ENCODE results near the gene IGSF6. TPM values are rescaled to one million over a fixed set of nuclear protein-coding genes. Genes with fewer than 3 reads are reported as not detected.
"Not testable (repeated sequence)": the region's sequence is repeated elsewhere in the genome, so short reads cannot be mapped to it uniquely, and the experiment has no call there.

The IGSF6 gene
- total RNA-seq, 4 donors from 2014 or later, result 1.0 to 4.3 (median 1.3) TPM

- 71% methylated on average over 4 of the region's 4 CpGs for WGBS
- TF ChIP-seq EP300 (IDR thresholded peaks at IDR 0.05) (no peak), CTCF (IDR thresholded peaks at IDR 0.05) (no peak), POLR2A (IDR thresholded peaks at IDR 0.05) (no peak), POLR2AphosphoS5 (IDR thresholded peaks at IDR 0.05) (no peak)
- no peak for DNase-seq (ENCODE audit: low spot score in 2 of 2)
- no peaks in the 10 kb centered on the region for H3K36me3 ChIP-seq
- no peaks in the 10 kb centered on the region for H3K27me3 ChIP-seq
- H3K9me3 ChIP-seq, result no peaks in the 10 kb centered on the region
- no peak overlapping the region for H3K4me3 ChIP-seq
- no peaks in the 10 kb centered on the region for H3K4me1 ChIP-seq
- no peak overlapping the region for H3K27ac ChIP-seq
Measured at GRCh38 chr16:21689107-21689506, 36.7 kb upstream of the IGSF6 start.

- Histone ChIP-seq H3K4me3 (no peak overlapping the region), H3K27ac (no peak overlapping the region), H3K4me1 (no peaks in the 10 kb centered on the region), H3K36me3 (no peaks in the 10 kb centered on the region), H3K27me3 (peaks cover 13% of the 10 kb centered on the region), H3K9me3 (no peaks in the 10 kb centered on the region)
- WGBS, result 67% methylated on average over 11 of the region's 14 CpGs
- TF ChIP-seq POLR2AphosphoS5 (IDR thresholded peaks at IDR 0.05) (no peak), EP300 (IDR thresholded peaks at IDR 0.05) (no peak)
- no peak for DNase-seq (ENCODE audit: low spot score in 2 of 2)
Measured at GRCh38 chr16:21685034-21685455, 32.6 kb upstream of the IGSF6 start.

GRCh38 chr16:21684199-21684598 lies 31.8 kb upstream of the IGSF6 start:
- peak in 1 of 2 donors; percentile 72 for DNase-seq (ENCODE audit: low spot score in 2 of 2)
- Histone ChIP-seq H3K36me3 (no peaks in the 10 kb centered on the region), H3K4me3 (no peak overlapping the region), H3K27ac (no peak overlapping the region), H3K9me3 (no peaks in the 10 kb centered on the region), H3K4me1 (no peaks in the 10 kb centered on the region), H3K27me3 (peaks cover 13% of the 10 kb centered on the region)
- WGBS, result 32% methylated on average over 6 of the region's 6 CpGs
- TF ChIP-seq POLR2A (IDR thresholded peaks at IDR 0.05) (no peak), CTCF (IDR thresholded peaks at IDR 0.05) (no peak), EP300 (IDR thresholded peaks at IDR 0.05) (no peak), POLR2AphosphoS5 (IDR thresholded peaks at IDR 0.05) (no peak)

- WGBS, result 87% methylated on average over 3 of the region's 3 CpGs
Measured at GRCh38 chr16:21683184-21683583, 30.8 kb upstream of the IGSF6 start.

GRCh38 chr16:21680714-21681113 lies 28.3 kb upstream of the IGSF6 start:
- not testable (repeated sequence) for DNase-seq (ENCODE audit: low spot score in 2 of 2); H3K4me3 ChIP-seq; H3K27ac ChIP-seq; H3K9me3 ChIP-seq; H3K4me1 ChIP-seq; H3K36me3 ChIP-seq
- peaks cover 13% of the 10 kb centered on the region for H3K27me3 ChIP-seq
- 94% methylated on average over 5 of the region's 5 CpGs for WGBS

More at GRCh38 chr16:21683184-21683583, 30.8 kb upstream of the IGSF6 start:
- no peak for DNase-seq (ENCODE audit: low spot score in 2 of 2)
- H3K4me1 ChIP-seq, result no peaks in the 10 kb centered on the region
- H3K27me3 ChIP-seq, result peaks cover 13% of the 10 kb centered on the region
- H3K9me3 ChIP-seq, result no peaks in the 10 kb centered on the region
- no peaks in the 10 kb centered on the region for H3K36me3 ChIP-seq
- H3K4me3 ChIP-seq, result no peak overlapping the region
- no peak overlapping the region for H3K27ac ChIP-seq
- TF ChIP-seq POLR2AphosphoS5 (IDR thresholded peaks at IDR 0.05) (no peak), CTCF (IDR thresholded peaks at IDR 0.05) (no peak), EP300 (IDR thresholded peaks at IDR 0.05) (no peak), POLR2A (IDR thresholded peaks at IDR 0.05) (no peak)

GRCh38 chr16:21674456-21674855 lies 22.0 kb upstream of the IGSF6 start:
- peak in 1 of 2 donors; percentile 16 for DNase-seq (ENCODE audit: low spot score in 2 of 2)
- H3K9me3 ChIP-seq, H3K4me3 ChIP-seq, H3K4me1 ChIP-seq, H3K27ac ChIP-seq, H3K36me3 ChIP-seq, H3K27me3 ChIP-seq: not testable (repeated sequence)
- 92% methylated on average over 4 of the region's 4 CpGs for WGBS

GRCh38 chr16:21673469-21673868 lies 21.1 kb upstream of the IGSF6 start:
- 94% methylated on average over 3 of the region's 3 CpGs for WGBS
- Histone ChIP-seq H3K36me3 (no peaks in the 10 kb centered on the region), H3K4me3 (no peak overlapping the region)

More at GRCh38 chr16:21673469-21673868, 21.1 kb upstream of the IGSF6 start:
- TF ChIP-seq POLR2A (IDR thresholded peaks at IDR 0.05), result no peak
- no peak for TF ChIP-seq EP300 (IDR thresholded peaks at IDR 0.05)
- TF ChIP-seq POLR2AphosphoS5 (IDR thresholded peaks at IDR 0.05), result no peak
- Histone ChIP-seq H3K9me3 (no peaks in the 10 kb centered on the region), H3K27ac (no peak overlapping the region), H3K27me3 (peaks cover 3% of the 10 kb centered on the region), H3K4me1 (no peaks in the 10 kb centered on the region)
- DNase-seq (ENCODE audit: low spot score in 2 of 2), result peak in 1 of 2 donors; percentile 9

All from suprapubic skin (tissue), 4 donors.